ENCODE data around the gene TMEM33.

Gene TMEM33

GRCh38 chr4:41927796-41928499, 7.3 kb upstream of the TMEM33 start:
- no peak for DNase-seq (ENCODE audit: extremely low read depth, low read depth)
- TF ChIP-seq, protein P1, sequence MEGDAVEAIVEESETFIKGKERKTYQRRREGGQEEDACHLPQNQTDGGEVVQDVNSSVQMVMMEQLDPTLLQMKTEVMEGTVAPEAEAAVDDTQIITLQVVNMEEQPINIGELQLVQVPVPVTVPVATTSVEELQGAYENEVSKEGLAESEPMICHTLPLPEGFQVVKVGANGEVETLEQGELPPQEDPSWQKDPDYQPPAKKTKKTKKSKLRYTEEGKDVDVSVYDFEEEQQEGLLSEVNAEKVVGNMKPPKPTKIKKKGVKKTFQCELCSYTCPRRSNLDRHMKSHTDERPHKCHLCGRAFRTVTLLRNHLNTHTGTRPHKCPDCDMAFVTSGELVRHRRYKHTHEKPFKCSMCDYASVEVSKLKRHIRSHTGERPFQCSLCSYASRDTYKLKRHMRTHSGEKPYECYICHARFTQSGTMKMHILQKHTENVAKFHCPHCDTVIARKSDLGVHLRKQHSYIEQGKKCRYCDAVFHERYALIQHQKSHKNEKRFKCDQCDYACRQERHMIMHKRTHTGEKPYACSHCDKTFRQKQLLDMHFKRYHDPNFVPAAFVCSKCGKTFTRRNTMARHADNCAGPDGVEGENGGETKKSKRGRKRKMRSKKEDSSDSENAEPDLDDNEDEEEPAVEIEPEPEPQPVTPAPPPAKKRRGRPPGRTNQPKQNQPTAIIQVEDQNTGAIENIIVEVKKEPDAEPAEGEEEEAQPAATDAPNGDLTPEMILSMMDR (IDR thresholded peaks at IDR 0.05; ENCODE audit: low read depth, low read length): no peak

- TF ChIP-seq, protein P1 (IDR thresholded peaks at IDR 0.05; ENCODE audit: low read depth, low read length): no peak
Measured at GRCh38 chr4:41930139-41930831, 4.9 kb upstream of the TMEM33 start.

GRCh38 chr4:41932988-41933387, 2.2 kb upstream of the TMEM33 start:
- no peak for DNase-seq (ENCODE audit: extremely low read depth, low read depth)
- TF ChIP-seq, protein P1 (IDR thresholded peaks at IDR 0.05; ENCODE audit: low read depth, low read length): no peak

More at GRCh38 chr4:41930139-41930831, 4.9 kb upstream of the TMEM33 start:
- no peak for DNase-seq (ENCODE audit: extremely low read depth, low read depth)

DNA sequence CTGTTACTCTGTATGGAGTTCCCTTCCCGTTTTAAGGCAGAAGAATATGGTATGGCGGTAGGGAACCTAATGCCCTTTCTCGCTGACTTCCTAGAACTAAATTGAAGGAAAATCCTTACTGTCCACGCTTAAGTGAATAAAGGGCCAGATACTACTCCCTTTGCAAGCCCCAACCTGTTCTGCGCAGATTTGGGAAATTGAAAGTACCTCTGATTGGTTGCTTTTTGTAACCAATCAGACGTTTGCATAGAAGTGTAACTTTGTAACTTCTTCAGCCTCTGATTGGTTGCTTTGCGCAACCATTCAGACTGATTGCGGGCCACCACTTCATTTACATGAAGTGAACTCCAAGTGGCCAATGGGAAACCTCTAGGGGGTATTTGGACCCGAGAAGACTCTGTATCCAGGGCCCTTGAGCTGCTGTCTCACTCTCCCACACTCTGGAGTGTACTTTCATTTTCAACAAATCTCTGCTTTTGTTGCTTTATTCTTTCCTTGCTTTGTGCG, 1.2 kb upstream of the TMEM33 start:
- no peak for DNase-seq (ENCODE audit: extremely low read depth, low read depth)
- TF ChIP-seq, protein P1 (IDR thresholded peaks at IDR 0.05; ENCODE audit: low read depth, low read length): no peak

- DNase-seq (ENCODE audit: extremely low read depth, low read depth): no peak
- TF ChIP-seq, protein P1 (IDR thresholded peaks at IDR 0.05; ENCODE audit: low read depth, low read length): no peak
Measured at GRCh38 chr4:41934514-41934900, 722 bp upstream of the TMEM33 start.

DNA sequence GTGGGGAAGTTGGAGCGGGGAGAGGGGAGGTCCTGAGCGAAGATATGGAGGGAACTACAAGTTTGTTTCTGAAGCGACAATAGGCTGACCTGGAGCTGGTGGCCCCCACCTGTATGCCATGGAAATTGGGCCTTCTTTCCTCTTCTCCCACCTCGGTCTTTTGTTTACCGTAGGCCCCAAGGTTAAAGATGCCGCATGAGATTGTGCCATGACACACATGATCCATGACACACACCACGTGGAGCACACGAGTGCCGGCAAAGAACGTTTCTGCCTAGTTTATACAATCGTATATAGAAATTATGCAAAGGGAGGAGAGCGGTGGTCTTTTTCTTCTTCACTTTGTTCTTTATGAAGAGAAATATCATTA, 408 bp downstream of the TMEM33 start:
- no peak for DNase-seq (ENCODE audit: extremely low read depth, low read depth)
- TF ChIP-seq, protein P1 (IDR thresholded peaks at IDR 0.05; ENCODE audit: low read depth, low read length): no peak

DNA sequence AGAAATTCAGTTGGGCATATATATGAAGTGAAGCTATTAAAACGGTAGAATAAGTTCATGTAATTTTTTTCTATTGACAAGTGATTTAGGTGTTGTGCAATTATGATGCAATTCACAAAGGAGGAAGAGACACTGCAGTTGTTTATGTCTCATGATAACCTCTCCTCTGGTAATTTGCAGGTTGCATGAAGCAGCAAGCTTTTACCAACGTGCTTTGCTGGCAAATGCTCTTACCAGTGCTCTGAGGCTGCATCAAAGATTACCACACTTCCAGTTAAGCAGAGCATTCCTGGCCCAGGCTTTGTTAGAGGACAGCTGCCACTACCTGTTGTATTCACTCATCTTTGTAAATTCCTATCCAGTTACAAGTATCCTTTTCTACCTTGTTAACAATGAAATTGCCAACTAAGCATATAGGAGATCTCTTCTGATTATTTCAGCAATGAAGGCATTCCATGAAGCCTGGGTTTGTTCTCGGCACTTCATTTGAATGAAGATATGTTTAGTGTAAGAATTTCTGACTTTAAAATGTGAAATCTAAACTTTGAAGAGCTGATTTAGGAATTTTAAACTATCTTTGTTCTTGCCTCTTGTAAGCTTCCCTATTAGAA, 3.9 kb downstream of the TMEM33 start:
- TF ChIP-seq, protein P1 (IDR thresholded peaks at IDR 0.05; ENCODE audit: low read depth, low read length): no peak
- DNase-seq (ENCODE audit: extremely low read depth, low read depth): no peak

Data from AG09319 (cell line).